HG03439 (cell line): ENCODE data around the gene KRTAP10-1.
"Not testable (repeated sequence)": the region's sequence is repeated elsewhere in the genome, so short reads cannot be mapped to it uniquely, and the experiment has no call there.

Experiments used
- ATAC-seq: cut with Tn5 transposase; IDR thresholded peaks from one replicate; pipeline ENCODE4 v1.9.1; 2021; ENCODE audit warnings: mild to moderate bottlenecking, moderate library complexity; ENCODE audit not compliant: unreplicated experiment

KRTAP10-1 gene

DNA sequence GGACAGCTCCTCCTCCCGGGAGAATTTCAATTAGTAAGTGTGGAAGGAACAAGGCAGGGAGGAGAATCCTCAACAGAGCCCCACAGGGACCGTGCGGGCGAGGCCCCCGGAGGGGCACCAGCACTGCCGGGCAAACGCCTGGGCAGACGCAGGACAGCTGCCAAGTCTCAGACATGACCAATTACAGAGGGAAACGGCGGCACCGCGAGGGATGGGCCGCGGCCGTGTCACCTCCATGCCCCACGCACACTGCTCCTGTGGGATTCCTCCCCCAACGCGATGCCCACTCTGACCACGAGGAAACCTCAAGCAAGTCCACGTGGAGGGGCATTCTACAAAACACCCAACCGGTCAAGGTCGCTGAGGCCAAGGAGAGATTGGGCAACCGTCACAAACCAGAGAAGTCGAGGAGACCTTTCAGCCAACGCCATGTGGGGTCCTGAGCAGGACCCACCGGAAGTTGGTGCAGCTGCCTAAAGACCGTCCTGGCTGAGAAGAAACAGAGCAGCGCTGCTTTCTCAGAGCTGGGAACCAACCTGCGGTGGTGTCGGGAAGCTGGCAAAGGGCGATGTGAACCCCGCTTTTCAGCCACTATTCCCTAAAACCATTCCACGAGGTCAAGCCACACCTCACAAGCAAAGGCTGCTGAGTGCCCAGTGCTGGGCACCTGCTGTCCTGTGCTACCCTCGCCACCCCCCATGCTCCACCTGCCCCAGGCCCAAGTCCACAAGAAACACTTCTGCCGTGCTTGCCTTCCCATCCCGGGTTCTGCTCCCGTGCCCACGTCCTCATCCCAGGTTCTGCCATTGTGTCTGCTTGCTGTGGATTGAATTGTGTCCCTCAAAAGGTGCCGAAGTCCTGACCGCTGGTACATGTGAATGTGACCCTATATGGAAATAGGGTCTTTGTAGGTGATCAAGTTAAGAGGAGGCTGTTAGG lies 32.1 kb upstream of the KRTAP10-1 start:
- ATAC-seq, result no peak

- no peak for ATAC-seq
These were observed 31.3 kb upstream of the KRTAP10-1 start for GRCh38 chr21:44571296-44571695.

DNA sequence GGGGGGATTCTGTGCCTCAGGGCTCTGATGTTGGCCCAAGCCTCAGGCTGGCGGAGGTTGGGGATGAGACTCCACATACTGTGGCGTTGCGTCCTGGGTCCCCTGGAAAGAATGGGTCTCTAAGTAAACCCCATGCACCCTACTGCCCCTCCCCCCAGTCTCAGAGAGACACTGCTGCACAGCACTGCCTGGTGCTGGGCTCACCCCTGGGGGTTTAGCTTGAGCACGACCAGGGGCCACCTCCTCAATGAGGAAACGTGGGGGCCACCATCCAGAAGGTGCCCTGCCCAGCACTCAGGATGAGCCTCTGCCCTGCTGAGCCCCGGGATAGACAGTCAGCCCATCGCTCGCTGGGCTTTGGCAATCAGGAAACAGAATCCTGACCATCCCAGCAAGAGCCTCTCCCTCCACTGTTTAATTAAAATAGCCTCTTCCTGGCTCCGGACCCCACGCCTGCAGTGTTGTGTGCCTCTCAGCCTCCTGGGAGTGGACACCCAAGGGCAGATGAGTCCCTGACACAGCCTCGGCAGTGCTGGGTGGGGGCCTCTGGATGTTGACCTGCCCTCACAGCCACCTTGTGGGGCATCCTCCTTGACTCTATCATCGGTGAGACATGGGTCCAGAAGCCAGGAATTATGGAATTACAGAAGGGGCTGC lies 30.0 kb upstream of the KRTAP10-1 start:
- ATAC-seq, result no peak

DNA sequence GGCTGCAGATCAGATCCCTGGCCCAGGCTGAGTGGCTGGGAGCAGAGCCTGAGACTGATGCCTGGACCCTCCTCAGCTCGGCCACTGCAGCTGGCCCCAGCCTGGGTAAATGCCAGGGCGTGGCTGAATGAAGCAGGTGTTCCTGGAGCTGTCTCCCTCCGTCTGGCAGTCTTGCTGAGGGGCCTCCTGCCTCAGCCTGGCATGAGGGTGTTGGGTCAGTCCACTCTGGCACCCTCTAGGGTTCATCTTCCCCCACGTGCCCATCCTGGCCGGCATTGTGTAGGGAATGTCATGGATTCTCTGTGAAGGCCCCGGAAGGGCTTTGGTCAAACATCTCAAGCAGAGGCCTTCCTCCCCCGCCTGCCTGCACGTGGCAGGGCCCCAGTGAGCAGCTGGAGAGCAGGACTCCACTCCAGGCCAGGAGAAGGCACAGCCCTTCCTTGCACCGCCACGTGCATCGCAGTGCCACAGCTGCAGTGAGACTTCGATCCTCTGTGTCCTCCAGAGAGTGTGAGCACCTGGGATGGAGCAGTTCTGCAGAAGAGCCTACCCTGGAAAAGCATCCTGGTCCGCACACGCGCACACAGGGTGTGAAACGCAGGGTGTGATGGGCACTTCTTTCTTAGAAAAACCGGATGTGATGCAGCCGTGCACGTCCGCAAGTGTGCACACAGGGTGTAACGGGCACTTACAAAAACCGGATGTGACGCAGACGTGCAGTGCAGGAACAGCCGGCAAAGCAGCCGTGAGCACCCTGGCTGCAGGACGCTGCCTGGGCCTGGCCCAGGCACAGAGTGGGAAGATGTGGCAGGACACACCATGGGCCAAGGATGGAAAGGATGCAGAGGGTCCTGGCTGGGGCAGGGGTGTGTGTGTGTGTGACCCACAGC lies 28.9 kb upstream of the KRTAP10-1 start:
- no peak for ATAC-seq

DNA sequence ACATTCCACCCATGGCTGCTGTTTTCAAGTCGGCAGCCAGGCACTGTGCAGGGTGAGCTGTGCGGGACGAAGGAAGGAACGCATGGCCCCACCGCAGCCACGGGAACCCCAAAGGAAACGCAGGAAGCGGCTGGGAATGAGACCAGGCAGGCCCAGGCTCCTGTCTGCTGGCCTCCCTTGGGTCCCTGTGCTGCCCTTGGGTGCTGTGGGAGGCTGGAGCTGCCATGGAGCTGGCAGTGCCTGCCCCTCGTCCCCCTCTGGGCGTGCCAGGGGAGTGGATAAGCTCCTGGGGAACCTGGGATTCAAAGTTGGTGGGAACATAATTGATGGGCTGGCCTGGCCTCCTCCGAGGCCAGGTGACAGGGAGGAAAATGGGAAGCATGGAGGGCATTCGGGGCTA lies 28.3 kb upstream of the KRTAP10-1 start:
- ATAC-seq, result no peak

DNA sequence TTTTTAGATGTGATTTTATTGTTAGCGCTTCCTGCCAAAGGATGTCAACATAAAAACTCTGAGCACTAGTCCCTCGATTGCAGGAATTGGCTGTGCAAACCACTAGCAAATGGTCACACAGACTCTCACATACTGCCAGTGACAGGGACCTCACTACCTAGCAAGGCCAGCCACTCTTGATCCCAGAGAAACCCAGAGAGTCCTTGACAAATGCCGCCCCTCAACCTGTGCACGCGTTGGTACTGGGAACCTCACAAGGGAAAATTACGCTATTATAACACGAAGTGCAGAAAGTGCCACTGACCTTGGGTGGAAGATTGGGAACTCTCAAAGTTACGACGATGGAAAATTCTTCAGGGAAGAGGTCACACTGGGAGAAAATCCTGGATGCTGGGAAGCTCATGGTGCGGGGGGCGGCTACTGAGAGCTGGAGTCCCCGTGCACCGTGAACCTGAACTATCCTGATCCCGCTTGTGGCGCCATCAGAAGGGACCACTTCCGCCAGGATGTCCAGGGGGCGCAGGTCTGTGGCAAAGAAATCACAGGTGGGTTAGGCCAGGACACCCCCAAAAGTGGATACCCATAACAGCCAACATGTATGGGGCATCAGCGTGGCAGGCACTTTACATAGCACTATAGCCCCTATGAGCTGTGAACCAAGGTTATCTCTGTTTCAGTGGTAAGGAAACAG lies 27.6 kb upstream of the KRTAP10-1 start:
- no peak for ATAC-seq

GRCh38 chr21:44566403-44566802 lies 26.4 kb upstream of the KRTAP10-1 start:
- ATAC-seq, result no peak

GRCh38 chr21:44564886-44565598 lies 25.0 kb upstream of the KRTAP10-1 start:
- no peak for ATAC-seq

DNA sequence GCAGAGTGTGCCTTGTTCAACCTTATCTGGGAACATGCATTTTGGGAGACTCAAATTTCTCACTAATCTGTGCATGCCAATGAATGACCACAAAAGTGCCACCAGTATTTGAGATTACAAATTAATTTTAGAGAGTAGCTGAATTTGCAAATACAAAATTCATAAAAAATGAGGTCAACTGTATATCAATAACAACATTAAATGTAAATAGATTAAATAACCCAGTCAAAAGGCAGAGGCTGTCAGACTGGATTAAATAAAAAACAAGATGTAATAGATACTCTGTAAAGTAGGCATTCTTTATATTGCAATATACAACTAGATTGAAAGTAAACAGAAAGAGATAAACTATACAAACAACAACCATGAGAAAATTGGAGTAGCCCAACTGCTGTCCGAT lies 24.1 kb upstream of the KRTAP10-1 start:
- ATAC-seq, result no peak

DNA sequence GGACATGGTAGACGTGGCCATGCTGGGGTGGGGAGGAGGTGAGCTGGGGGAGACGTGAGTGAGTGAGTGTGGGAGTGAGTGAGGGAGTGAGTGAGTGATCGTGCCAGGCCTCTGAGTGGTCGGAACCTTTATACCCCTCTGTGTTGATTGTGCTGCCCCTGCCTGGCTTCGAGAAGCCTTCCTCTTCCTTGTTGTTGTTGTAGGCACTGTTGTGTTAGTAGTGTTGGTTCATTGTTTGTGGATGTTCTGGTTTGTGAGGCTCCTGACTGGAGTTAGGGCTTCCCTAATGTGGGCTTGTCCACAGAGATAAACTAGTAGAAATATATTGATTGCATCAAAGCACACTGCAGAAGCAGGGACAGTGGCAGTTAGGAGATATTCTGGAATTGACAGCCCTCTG lies 18.7 kb upstream of the KRTAP10-1 start, which contains the start of gene KRTAP10-3:
TSS of gene KRTAP10-3 (minus strand) at position 101 of the 400 bp plus-strand sequence. CDS start at position 21, 80 bp downstream.
- ATAC-seq, result no peak

DNA sequence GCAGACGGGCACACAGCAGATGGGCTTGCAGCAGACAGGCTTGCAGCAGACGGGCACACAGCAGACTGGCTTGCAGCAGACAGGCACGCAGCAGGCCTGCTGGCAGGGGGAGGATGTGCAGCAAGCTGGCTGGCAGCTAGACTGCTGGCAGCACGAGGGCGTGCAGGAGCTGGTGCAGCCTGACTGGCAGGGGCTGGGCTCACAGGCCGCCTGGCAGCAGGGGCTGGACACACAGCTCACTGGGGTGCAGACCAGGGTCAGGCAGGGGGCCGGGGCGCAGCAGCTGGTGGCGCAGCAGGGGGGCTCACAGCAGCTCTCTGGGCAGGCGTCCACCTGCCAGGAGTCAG lies 18.3 kb upstream of the KRTAP10-1 start:
- ATAC-seq, result not testable (repeated sequence)

GRCh38 chr21:44557491-44558328 lies 17.7 kb upstream of the KRTAP10-1 start:
- no peak for ATAC-seq

- no peak for ATAC-seq
These were observed 16.9 kb upstream of the KRTAP10-1 start for GRCh38 chr21:44556879-44557278.

GRCh38 chr21:44555200-44555875 lies 15.3 kb upstream of the KRTAP10-1 start:
- ATAC-seq, result no peak

- ATAC-seq, result no peak
These were observed 12.7 kb upstream of the KRTAP10-1 start for GRCh38 chr21:44552681-44553080.

DNA sequence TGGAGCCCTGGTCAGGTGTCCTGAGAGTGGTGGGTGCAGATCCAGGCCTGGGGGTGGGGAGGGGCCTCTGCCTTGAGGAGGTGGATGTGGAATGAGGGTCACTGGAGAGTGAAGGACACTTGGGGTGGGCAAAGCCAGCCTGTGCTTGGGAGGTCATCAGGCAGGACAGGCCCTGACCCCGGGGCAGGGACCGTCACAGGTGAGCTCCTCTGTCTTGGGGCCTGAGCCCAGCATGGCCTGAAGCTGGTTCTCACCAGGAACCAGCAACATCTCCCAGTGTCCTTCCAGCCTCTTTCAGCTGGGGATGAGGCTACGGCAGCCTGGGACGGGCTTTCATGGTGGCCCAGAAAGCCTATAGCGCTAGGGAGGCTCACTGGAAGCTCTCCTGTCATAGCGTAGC lies 12.1 kb upstream of the KRTAP10-1 start:
- no peak for ATAC-seq

GRCh38 chr21:44551340-44551961 lies 11.5 kb upstream of the KRTAP10-1 start, which contains the start of gene KRTAP10-2:
KRTAP10-2 (minus strand) TSS chr21:44551505; CDS start chr21:44551458, 47 bp downstream.
- no peak for ATAC-seq

- no peak for ATAC-seq
These were observed 10.8 kb upstream of the KRTAP10-1 start for GRCh38 chr21:44550807-44551206.
